HEK293T (cell line): ENCODE results near the gene SLC41A3.

Experiments used
- ELF4 ChIP-seq: fragments of 450-650 bp; IDR thresholded peaks from 2 replicates; pipeline ENCODE4 v1.6.1; 2017; ENCODE audit warnings: antibody characterized with exemption
- FOXK2 ChIP-seq: fragments of 450-650 bp; IDR thresholded peaks from 2 replicates; pipeline ENCODE4 v1.6.1; 2016; ENCODE audit warnings: mild to moderate bottlenecking
- FOXM1 ChIP-seq: fragments of 450-650 bp; IDR thresholded peaks from 2 replicates; pipeline ENCODE4 v1.6.1; 2017; ENCODE audit warnings: mild to moderate bottlenecking, borderline replicate concordance
- HDGF ChIP-seq: fragments of 450-650 bp; IDR thresholded peaks from 2 replicates; pipeline ENCODE4 v1.6.1; 2017; ENCODE audit warnings: antibody characterized with exemption, borderline replicate concordance
- L3MBTL2 ChIP-seq: fragments of 450-650 bp; conservative IDR thresholded peaks from 2 replicates; pipeline ENCODE4 v1.6.1; 2016; ENCODE audit warnings: mild to moderate bottlenecking
- PKNOX1 ChIP-seq: fragments of 450-650 bp; IDR thresholded peaks from 2 replicates; pipeline ENCODE4 v1.6.1; 2016
- SP1 ChIP-seq: fragments of 450-650 bp; IDR thresholded peaks from 2 replicates; pipeline ENCODE4 v1.6.1; 2017
- SUZ12 ChIP-seq: fragments of 450-650 bp; IDR thresholded peaks from 2 replicates; pipeline ENCODE4 v1.6.1; 2016; ENCODE audit warnings: mild to moderate bottlenecking
- ZNF384 ChIP-seq: fragments of 450-650 bp; IDR thresholded peaks from 2 replicates; pipeline ENCODE4 v1.6.1; 2016

GRCh38 chr3:126112531-126113237 lies 28.8 kb upstream of the SLC41A3 start:
- TF ChIP-seq ELF4 (no peak), SP1 (no peak), PKNOX1 (no peak), HDGF (no peak), FOXK2 (no peak), ZNF384 (no peak), FOXM1 (no peak), L3MBTL2 (no peak), SUZ12 (no peak)
